Psoas muscle (tissue), 8 donors: ENCODE results near the gene MYRFL. TPM values are rescaled to one million over a fixed set of nuclear protein-coding genes. Genes with fewer than 3 reads are reported as not detected.
A peak's percentile ranks its signal among the peaks of the same experiment; 100 is the strongest.

Experiments
- ATAC-seq, 4 donors: fragments of 200-7000 bp; cut with Tn5 transposase; one replicate each; pipeline ENCODE4 v1.9.1; 2020; ENCODE audit warnings: moderate library complexity in 3 of 4, mild to moderate bottlenecking in 2 of 4
- DNase-seq, 2 donors: peaks; one replicate each; pipeline ENCODE4 v3.0.0-alpha.2; 2020
- H3K27ac ChIP-seq: fragments of 200-600 bp; one replicate; pipeline ENCODE4 v1.8.0; 2022
- H3K27me3 ChIP-seq, 3 donors: fragments of 200-600 bp in 1 of 3; one replicate each; pipeline versions ENCODE4 v1.6.1 to v1.8.0; 2013 to 2022; ENCODE audit warnings: low read length in 2 of 3, mild to moderate bottlenecking in 2 of 3, moderate library complexity in 1 of 3; ENCODE audit not compliant: insufficient read depth in 3 of 3
- H3K36me3 ChIP-seq, 2 donors: fragments of 200-600 bp in 1 of 2; one replicate each; pipeline versions ENCODE4 v1.6.1 to v1.8.0; 2013 to 2022; ENCODE audit warnings: low read depth in 1 of 2, mild to moderate bottlenecking in 1 of 2, moderate library complexity in 1 of 2; ENCODE audit not compliant: insufficient read depth in 1 of 2
- H3K4me1 ChIP-seq: fragments of 200-600 bp; one replicate; pipeline ENCODE4 v1.8.0; 2022
- H3K4me3 ChIP-seq: fragments of 200-600 bp; one replicate; pipeline ENCODE4 v1.8.0; 2022; ENCODE audit warnings: mild to moderate bottlenecking
- H3K9me3 ChIP-seq: fragments of 200-600 bp; one replicate; pipeline ENCODE4 v1.8.0; 2022
- WGBS, 3 donors: extraction: QIAGEN DNeasy Blood & Tissue Kit; methylation state at CpG; one replicate each; pipeline versions ENCODE4 v1.1.6 to v1.1.7; 2013; 5-methylcytosine and 5-hydroxymethylcytosine counted together
- intact Hi-C, 2 donors: fragments of 100-400 bp; cut with DNase I; formaldehyde crosslinking; loops; one replicate each; pipeline versions ENCODE4 v1.11.0 to v1.14.2; 2022
- polyA plus RNA-seq, 3 donors: library from polyadenylated mRNA; stranded (reverse); fragments of 200-250 nt; gene quantifications; one replicate each; pipeline ENCODE4 v1.2.3, GENCODE V29; 2013
- total RNA-seq, 4 donors: library from RNA; stranded (reverse); fragmentation: NEBNext Ultra II Directional in 2 of 4; extraction: Animal tissue kit (Norgen Biotek cat#: 25700) in 2 of 4; gene quantifications; one replicate each; pipeline versions ENCODE4 v1.2.1 to v1.2.4, GENCODE V29; 2021 to 2023
- TF ChIP-seq, protein P1 (sequence below): fragments of 200-600 bp; IDR thresholded peaks from one replicate; pipeline ENCODE4 v1.8.0; 2022; ENCODE audit warnings: antibody characterized with exemption
- donor health status: healthy with polysubstance abuse.
- donor health status: DM: no; HTN: no; CAD: no; lungs with moderate emphysema.
- donor health status: Bipolar disorder and iron deficiency.
- donor health status: healthy.
- donor health status: DM: yes; HTN: yes; CAD: no.
- donor health status: DM: no; HTN: no; CAD: no.
- donor health status: DM: no; HTN: no; CAD: no.
- donor health status: DM: yes; HTN: yes; CAD: no.

The MYRFL gene
- total and polyA plus RNA-seq, 7 donors = 0.06 to 0.18 (median 0.10) TPM; not detected in 3

DNA sequence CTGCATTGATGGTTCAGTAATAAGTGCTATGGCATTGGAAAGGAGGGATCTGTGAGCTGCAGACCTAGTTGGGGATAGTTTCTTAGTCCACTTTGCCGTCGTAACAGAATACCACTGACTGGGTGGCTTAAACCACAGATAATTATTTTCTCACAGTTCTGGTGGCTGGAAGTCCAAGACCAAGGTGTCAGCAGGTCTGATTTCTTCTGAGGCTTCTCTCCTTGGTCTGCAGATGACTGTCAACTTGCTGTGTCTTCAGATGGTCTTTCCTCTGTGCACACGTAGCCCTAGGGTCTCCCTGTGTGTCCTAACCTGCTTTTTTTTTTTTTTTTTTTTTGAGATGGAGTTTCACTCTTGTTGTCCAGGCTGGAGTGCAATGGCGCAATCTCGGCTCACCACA, 126.1 kb downstream of the MYRFL start:
- no peaks in the 10 kb centered on the region for H3K27me3 ChIP-seq
- H3K4me3 ChIP-seq = no peak overlapping the region
- 88 to 99% (median 93%) methylated on average over 3 of the region's 5 CpGs for WGBS, 3 donors
- no peaks in the 10 kb centered on the region for H3K9me3 ChIP-seq
- no peaks in the 10 kb centered on the region for H3K36me3 ChIP-seq
- no peak overlapping the region for H3K27ac ChIP-seq
- DNase-seq (no peak), ATAC-seq (no peak)
- no peaks in the 10 kb centered on the region for H3K4me1 ChIP-seq
- intact Hi-C loops = no loop called here
- TF ChIP-seq, protein P1, sequence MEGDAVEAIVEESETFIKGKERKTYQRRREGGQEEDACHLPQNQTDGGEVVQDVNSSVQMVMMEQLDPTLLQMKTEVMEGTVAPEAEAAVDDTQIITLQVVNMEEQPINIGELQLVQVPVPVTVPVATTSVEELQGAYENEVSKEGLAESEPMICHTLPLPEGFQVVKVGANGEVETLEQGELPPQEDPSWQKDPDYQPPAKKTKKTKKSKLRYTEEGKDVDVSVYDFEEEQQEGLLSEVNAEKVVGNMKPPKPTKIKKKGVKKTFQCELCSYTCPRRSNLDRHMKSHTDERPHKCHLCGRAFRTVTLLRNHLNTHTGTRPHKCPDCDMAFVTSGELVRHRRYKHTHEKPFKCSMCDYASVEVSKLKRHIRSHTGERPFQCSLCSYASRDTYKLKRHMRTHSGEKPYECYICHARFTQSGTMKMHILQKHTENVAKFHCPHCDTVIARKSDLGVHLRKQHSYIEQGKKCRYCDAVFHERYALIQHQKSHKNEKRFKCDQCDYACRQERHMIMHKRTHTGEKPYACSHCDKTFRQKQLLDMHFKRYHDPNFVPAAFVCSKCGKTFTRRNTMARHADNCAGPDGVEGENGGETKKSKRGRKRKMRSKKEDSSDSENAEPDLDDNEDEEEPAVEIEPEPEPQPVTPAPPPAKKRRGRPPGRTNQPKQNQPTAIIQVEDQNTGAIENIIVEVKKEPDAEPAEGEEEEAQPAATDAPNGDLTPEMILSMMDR = no peak

DNA sequence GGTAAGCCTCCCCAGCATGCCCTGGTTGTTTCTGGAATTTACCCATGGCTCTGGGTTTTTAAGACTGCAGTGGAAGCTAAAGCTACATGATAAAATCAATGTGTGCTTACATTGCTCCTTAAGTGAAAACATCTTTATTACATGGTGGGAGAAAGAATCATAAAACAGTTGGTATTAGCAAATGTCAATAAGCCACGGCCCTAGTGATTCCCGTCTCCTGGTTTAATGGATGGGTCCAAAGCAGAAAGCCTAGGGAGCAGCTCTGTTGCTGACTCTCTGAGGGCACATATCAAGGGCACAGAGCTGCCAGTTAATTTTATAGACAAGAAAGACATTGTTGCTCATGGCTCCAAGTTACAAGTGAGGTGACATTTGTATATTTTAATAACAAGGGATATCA, 127.9 kb downstream of the MYRFL start:
- H3K27ac ChIP-seq = no peak overlapping the region
- H3K9me3 ChIP-seq = no peaks in the 10 kb centered on the region
- TF ChIP-seq, protein P1 = no peak
- H3K27me3 ChIP-seq = no peaks in the 10 kb centered on the region
- WGBS, 3 donors = 91 to 93% (median 93%) methylated on average over 2 of the region's 2 CpGs
- intact Hi-C loops = no loop called here
- no peak overlapping the region for H3K4me3 ChIP-seq
- no peaks in the 10 kb centered on the region for H3K4me1 ChIP-seq
- H3K36me3 ChIP-seq = no peaks in the 10 kb centered on the region
- DNase-seq (no peak), ATAC-seq (no peak)

DNA sequence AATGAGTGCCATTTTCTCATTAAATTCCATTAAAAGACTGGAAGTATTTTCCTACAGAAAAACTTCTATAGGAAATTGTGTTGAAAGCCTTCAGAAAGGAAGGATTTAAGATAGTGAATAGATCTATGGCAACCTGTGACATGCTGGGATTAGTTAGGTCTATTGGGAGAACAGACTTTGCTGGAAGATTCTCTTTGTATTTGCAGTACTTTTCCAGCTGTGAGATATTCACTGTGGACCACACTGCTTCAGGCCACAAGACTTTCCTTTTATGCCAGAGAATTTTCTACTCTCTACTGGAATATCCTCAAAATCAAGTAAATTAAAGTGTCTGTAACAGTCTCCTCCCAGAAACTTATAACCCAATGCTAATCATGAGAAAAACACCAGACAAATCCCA, 136.2 kb downstream of the MYRFL start:
- no peaks in the 10 kb centered on the region for H3K9me3 ChIP-seq
- H3K36me3 ChIP-seq = no peaks in the 10 kb centered on the region
- no peak for ATAC-seq
- intact Hi-C loops = no loop called here
- H3K4me1 ChIP-seq = no peaks in the 10 kb centered on the region
- no peak for DNase-seq
- TF ChIP-seq, protein P1 = no peak
- no peak overlapping the region for H3K27ac ChIP-seq
- no peak overlapping the region for H3K4me3 ChIP-seq
- H3K27me3 ChIP-seq = no peaks in the 10 kb centered on the region

DNA sequence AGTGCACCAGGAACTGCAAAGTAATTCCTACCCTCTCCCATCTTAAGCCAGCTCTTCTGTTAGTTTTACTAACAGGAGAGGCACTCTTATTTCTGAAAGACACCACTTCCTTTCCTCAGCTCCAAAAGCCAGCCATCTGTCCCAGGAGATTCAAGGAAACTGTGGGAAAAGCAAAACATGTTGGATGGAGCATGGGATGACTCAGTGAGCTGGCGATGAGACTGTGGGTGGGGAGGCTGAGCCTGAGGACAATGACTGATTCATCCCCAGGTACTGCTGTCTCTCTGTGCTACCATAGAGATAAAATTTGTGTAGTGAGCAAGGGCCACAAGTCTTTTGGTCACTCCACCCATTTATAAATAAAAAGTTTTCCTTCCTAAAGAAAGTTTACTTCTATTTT, 141.4 kb downstream of the MYRFL start:
- TF ChIP-seq, protein P1 = no peak
- Histone ChIP-seq H3K27me3 (no peaks in the 10 kb centered on the region), H3K4me1 (no peaks in the 10 kb centered on the region), H3K4me3 (no peak overlapping the region), H3K36me3 (no peaks in the 10 kb centered on the region), H3K9me3 (no peaks in the 10 kb centered on the region), H3K27ac (no peak overlapping the region)
- DNase-seq = peak; percentile 52 to 75
- WGBS, 3 donors = 5 to 33% (median 17%) methylated on average over 1 of the region's 1 CpG
- intact Hi-C loops = no loop called here
- ATAC-seq = peak in 3 of 4 donors; percentile 36 to 66 (median 62)

DNA sequence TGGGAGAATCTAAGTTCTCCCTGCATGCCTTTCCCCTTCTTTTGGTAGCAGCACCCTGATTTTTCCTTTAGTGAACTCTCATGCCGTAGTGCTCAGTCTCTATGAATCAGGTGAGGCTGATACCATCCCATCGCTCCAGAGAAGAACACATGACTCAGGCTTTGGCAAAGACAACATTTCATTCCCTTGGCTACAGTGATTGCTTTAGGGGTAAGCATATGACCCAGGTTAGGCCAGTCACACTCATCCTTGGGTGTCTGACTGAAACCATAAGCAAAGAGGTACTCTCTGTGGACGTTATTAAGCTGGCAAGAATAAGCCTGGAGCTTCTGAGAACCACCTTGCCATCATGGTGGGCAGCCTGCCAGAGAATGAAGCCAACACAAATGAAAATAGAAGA, 141.8 kb downstream of the MYRFL start:
- no peak overlapping the region for H3K27ac ChIP-seq
- no peaks in the 10 kb centered on the region for H3K27me3 ChIP-seq
- no peaks in the 10 kb centered on the region for H3K36me3 ChIP-seq
- TF ChIP-seq, protein P1 = no peak
- intact Hi-C loops = no loop called here
- no peaks in the 10 kb centered on the region for H3K4me1 ChIP-seq
- no peaks in the 10 kb centered on the region for H3K9me3 ChIP-seq
- no peak overlapping the region for H3K4me3 ChIP-seq
- 23 to 57% (median 40%) methylated on average over 3 of the region's 3 CpGs for WGBS, 3 donors
- ATAC-seq (peak in 1 of 4 donors; percentile 50), DNase-seq (no peak)
